SK-N-MC (cell line): ENCODE results near the gene CIT.

Experiments used
- DNase-seq: peaks from one replicate; pipeline ENCODE4 v3.0.0-alpha.2; 2011; ENCODE audit warnings: low read depth, low spot score
- H3K27ac ChIP-seq: fragments of 200-600 bp; sonication (generic); 2 replicates; pipeline ENCODE4 v1.5.1; 2016; ENCODE audit warnings: mixed run types
- H3K36me3 ChIP-seq: fragments of 200-600 bp; sonication (generic); 2 replicates; pipeline ENCODE4 v1.6.1; 2017; ENCODE audit warnings: antibody characterized with exemption, low read length, mixed read lengths; ENCODE audit not compliant: insufficient read depth
- H3K4me3 ChIP-seq: fragments of 200-600 bp; sonication (generic); 2 replicates; pipeline ENCODE4 v1.5.1; 2016
- H3K9ac ChIP-seq: fragments of 200-600 bp; sonication (generic); 2 replicates; pipeline ENCODE4 v1.8.0; 2017; ENCODE audit warnings: mixed run types, mixed read lengths; ENCODE audit not compliant: insufficient read length
- H3K9me3 ChIP-seq: fragments of 200-600 bp; sonication (generic); 2 replicates; pipeline ENCODE4 v1.6.1; 2017; ENCODE audit warnings: low read depth, mild to moderate bottlenecking, antibody characterized with exemption, low read length, moderate library complexity, mixed read lengths
- EZH2 ChIP-seq: fragments of 200-600 bp; sonication (generic); IDR thresholded peaks from one replicate; pipeline ENCODE4 v1.6.1; 2017; ENCODE audit warnings: antibody characterized with exemption
- FOXP2 ChIP-seq: optimal IDR thresholded peaks from 2 replicates; pipeline ENCODE3; 2011; ENCODE audit warnings: mild to moderate bottlenecking, moderate library complexity; ENCODE audit not compliant: insufficient read depth; ENCODE audit errors: extremely low read length, control extremely low read depth
- POLR2AphosphoS5 ChIP-seq: IDR thresholded peaks from 2 replicates; pipeline ENCODE4 v1.6.1; 2012; ENCODE audit warnings: mild to moderate bottlenecking, low read depth, low read length, borderline replicate concordance

Gene CIT

GRCh38 chr12:119681728-119682638 lies 195.1 kb downstream of the CIT start:
- no peak overlapping the region for H3K4me3 ChIP-seq
- no peak for DNase-seq
- no peak overlapping the region for H3K9ac ChIP-seq
- no peak overlapping the region for H3K27ac ChIP-seq
- H3K36me3 ChIP-seq: peaks cover 45% of the 10 kb centered on the region
- no peak for TF ChIP-seq EZH2
- no peak for TF ChIP-seq FOXP2
- TF ChIP-seq POLR2AphosphoS5: no peak; the same call in 1 of the 2 replicates
- no peaks in the 10 kb centered on the region for H3K9me3 ChIP-seq

DNA sequence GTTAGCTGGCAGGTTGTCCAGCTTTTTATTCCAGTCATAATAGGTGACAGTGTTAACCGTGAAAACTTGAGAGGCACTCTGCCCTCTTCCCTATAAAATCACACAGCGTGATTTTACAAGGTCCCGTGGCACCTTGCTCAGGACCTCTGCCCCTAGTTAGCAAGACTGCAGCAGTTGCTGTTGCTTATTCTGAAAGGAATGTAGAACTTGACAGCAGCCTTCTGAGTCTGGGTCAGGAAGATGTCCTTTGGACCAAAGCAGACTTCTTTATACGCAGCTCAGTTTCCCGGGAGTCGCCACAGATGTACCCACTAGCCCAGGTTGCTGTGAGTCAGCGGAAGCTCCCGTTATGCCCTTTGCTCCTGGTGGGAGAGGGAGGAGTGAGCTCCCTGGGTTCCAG lies 196.0 kb downstream of the CIT start:
- Histone ChIP-seq H3K9me3 (no peaks in the 10 kb centered on the region), H3K27ac (no peak overlapping the region), H3K9ac (no peak overlapping the region), H3K36me3 (peaks cover 54% of the 10 kb centered on the region), H3K4me3 (no peak overlapping the region)
- no peak for DNase-seq
- TF ChIP-seq EZH2 (no peak), FOXP2 (no peak)

GRCh38 chr12:119679490-119679889 lies 197.6 kb downstream of the CIT start:
- DNase-seq: no peak
- no peaks in the 10 kb centered on the region for H3K9me3 ChIP-seq
- H3K36me3 ChIP-seq: peaks cover 70% of the 10 kb centered on the region
- H3K9ac ChIP-seq: no peak overlapping the region
- no peak overlapping the region for H3K27ac ChIP-seq
- no peak overlapping the region for H3K4me3 ChIP-seq
- no peak for TF ChIP-seq EZH2

GRCh38 chr12:119679081-119679480 lies 198.0 kb downstream of the CIT start:
- TF ChIP-seq EZH2 (no peak), FOXP2 (no peak), POLR2AphosphoS5 (no peak)
- Histone ChIP-seq H3K9me3 (no peaks in the 10 kb centered on the region), H3K36me3 (peaks cover 74% of the 10 kb centered on the region), H3K27ac (no peak overlapping the region), H3K4me3 (no peak overlapping the region), H3K9ac (no peak overlapping the region)
- DNase-seq: no peak

DNA sequence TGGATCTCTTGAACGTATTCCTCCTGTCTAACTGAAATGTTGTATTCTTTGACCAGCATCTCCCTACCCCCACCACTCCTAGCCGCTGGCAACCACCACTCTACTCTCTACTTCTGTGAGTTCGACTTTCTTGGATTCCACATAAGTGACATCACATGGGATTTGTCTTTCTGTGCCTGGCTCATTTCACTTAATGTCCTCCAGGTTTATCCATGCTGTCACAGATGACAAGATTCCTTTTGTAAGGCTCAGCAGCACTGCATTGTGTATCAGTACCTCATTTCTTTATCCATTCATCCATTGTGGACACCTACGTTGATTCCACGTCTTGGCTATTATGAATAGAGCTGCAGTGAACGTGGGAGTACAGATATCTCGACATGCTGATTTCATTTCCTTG lies 198.7 kb downstream of the CIT start:
- no peak for DNase-seq
- no peak overlapping the region for H3K9ac ChIP-seq
- TF ChIP-seq FOXP2 (no peak), POLR2AphosphoS5 (no peak), EZH2 (no peak)
- H3K9me3 ChIP-seq: no peaks in the 10 kb centered on the region
- no peak overlapping the region for H3K27ac ChIP-seq
- no peak overlapping the region for H3K4me3 ChIP-seq
- H3K36me3 ChIP-seq: peaks cover 80% of the 10 kb centered on the region

DNA sequence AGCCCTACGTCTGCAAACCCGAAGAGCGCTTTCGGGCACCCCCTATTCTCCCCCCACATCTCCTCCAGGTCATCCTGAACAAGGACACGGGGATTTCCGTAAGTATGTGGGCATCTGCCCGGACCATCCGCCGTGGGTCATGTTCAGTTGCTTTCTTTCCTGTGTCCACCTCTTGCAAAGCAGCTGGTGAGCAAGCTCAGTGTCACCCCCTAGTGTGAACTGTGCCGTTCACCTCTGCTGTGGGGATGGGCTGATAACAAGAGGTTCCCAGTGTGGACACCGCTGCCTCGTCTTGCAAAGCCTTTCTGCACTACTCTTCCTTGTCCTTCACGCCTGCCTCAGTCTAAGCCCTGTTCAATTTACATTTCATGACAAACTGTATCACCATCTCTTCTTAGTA lies 200.5 kb downstream of the CIT start:
- Histone ChIP-seq H3K27ac (no peak overlapping the region), H3K36me3 (peaks cover 98% of the 10 kb centered on the region), H3K9me3 (no peaks in the 10 kb centered on the region), H3K4me3 (no peak overlapping the region), H3K9ac (no peak overlapping the region)
- TF ChIP-seq EZH2 (no peak), FOXP2 (no peak), POLR2AphosphoS5 (no peak)
- DNase-seq: no peak

DNA sequence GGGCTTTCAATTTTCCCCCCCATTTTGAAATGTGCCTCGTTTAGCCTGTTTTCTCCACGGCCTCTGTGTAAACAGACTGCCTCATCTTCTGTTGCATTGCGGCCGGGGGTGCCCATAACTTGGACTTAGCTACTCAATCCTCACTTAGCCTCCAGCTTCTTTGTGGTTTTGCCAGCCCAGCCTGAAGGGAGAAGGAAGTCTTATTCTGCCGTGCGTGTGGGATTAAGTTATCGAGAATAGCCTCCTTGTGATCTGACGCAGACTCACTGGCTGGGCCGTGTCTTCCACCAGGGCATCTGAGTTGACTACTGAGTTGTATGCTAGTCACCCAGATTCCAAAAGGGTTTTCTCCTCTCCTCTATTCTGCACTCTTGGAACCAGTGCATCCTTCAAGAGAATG lies 201.1 kb downstream of the CIT start:
- H3K9me3 ChIP-seq: no peaks in the 10 kb centered on the region
- no peak overlapping the region for H3K27ac ChIP-seq
- no peak overlapping the region for H3K9ac ChIP-seq
- TF ChIP-seq EZH2: no peak
- no peak overlapping the region for H3K4me3 ChIP-seq
- H3K36me3 ChIP-seq: peaks cover 98% of the 10 kb centered on the region
- DNase-seq: no peak

DNA sequence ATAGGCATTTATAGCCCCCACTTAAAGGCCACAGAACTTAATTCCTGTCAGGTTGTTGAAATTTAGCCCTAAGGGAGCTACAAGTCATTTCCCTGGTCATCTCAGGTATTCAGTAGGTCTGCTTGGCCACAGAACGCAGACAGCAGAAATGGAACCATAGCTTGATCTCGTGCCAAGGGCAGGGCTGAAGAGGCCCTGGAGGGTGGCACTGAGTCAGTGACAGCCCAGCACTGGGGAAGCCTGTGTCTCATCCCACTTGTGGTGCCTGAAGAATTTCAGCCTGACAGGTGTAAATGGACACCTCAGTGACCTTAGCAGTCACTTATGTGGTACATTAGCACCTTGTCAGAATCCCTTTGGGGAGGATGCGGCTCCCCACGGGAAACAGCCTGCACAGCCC lies 202.6 kb downstream of the CIT start:
- no peak overlapping the region for H3K4me3 ChIP-seq
- no peaks in the 10 kb centered on the region for H3K9me3 ChIP-seq
- no peak overlapping the region for H3K9ac ChIP-seq
- H3K36me3 ChIP-seq: peaks cover 84% of the 10 kb centered on the region
- H3K27ac ChIP-seq: no peak overlapping the region
- DNase-seq: no peak
- TF ChIP-seq FOXP2 (no peak), POLR2AphosphoS5 (no peak), EZH2 (no peak)

DNA sequence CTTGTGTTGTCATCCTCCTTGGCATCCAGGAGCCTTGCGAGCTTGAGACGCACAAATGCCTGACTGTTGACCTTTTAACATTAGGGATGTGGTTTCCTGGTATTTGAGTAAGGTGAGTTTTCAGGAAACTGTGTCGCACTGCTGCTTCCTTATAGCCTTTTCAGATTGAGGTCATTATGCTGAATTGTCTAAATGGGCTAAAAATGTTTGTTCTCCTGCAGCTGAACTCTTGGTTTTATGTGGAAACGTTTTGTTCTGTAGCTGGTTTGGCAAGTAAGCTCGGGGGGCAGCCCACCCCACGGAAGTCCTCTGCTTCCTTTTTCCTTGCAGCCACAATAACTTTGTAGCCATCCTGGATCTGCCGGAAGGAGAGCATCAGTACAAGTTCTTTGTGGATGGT lies 203.5 kb downstream of the CIT start:
- no peaks in the 10 kb centered on the region for H3K9me3 ChIP-seq
- no peak overlapping the region for H3K9ac ChIP-seq
- peaks cover 75% of the 10 kb centered on the region for H3K36me3 ChIP-seq
- DNase-seq: no peak
- TF ChIP-seq POLR2AphosphoS5 (no peak), FOXP2 (no peak), EZH2 (no peak)
- no peak overlapping the region for H3K27ac ChIP-seq
- H3K4me3 ChIP-seq: no peak overlapping the region
